ENCODE measurements around the gene TMEM237.

DNA sequence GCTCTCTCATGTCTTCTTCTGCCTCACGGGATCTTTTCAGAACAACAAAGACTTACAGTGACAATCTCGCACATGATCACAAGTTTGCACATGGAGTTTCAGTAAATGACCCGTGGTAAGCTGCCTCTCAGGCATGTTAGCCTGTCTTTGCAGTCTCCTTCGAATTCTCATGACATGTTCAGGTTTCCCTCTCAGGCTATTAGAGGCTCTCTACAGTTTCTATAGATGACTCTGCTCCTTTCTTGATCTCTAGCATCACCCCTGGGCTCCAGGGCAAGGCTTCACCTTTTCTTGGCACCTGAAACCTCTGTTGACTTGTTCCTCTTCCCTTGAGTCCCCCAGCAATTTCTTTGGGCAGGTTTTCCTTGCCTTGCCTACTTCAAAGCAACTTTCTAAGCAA is 32.2 kb upstream of the TMEM237 start:
- TF ChIP-seq, protein P1, sequence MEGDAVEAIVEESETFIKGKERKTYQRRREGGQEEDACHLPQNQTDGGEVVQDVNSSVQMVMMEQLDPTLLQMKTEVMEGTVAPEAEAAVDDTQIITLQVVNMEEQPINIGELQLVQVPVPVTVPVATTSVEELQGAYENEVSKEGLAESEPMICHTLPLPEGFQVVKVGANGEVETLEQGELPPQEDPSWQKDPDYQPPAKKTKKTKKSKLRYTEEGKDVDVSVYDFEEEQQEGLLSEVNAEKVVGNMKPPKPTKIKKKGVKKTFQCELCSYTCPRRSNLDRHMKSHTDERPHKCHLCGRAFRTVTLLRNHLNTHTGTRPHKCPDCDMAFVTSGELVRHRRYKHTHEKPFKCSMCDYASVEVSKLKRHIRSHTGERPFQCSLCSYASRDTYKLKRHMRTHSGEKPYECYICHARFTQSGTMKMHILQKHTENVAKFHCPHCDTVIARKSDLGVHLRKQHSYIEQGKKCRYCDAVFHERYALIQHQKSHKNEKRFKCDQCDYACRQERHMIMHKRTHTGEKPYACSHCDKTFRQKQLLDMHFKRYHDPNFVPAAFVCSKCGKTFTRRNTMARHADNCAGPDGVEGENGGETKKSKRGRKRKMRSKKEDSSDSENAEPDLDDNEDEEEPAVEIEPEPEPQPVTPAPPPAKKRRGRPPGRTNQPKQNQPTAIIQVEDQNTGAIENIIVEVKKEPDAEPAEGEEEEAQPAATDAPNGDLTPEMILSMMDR (conservative IDR thresholded peaks at IDR 0.05; ENCODE audit: low read depth, low read length): no peak
- TF ChIP-seq EZH2 (IDR thresholded peaks at IDR 0.05; ENCODE audit: borderline replicate concordance, low read depth, low read length, poor library complexity, severe bottlenecking): no peak

Measured in A673 (cell line).